MM.1S (cell line): ENCODE measurements around the gene OR51B5.

Source experiments
- DNase-seq: peaks from one replicate; pipeline ENCODE4 v3.0.0-alpha.2; 2015
- H2AFZ ChIP-seq: fragments of 300-600 bp; sonication (generic); 2 replicates; pipeline ENCODE4 v1.6.0; 2016; ENCODE audit warnings: antibody characterized with exemption, low read length
- H3F3A ChIP-seq: fragments of 300-600 bp; sonication (generic); 2 replicates; pipeline ENCODE4 v1.6.1; 2016; ENCODE audit warnings: mild to moderate bottlenecking, antibody characterized with exemption, low read length, moderate library complexity, mixed read lengths; ENCODE audit not compliant: insufficient read depth
- H3K27ac ChIP-seq: fragments of 300-600 bp; sonication (generic); 2 replicates; pipeline ENCODE4 v1.5.1; 2016; ENCODE audit warnings: mild to moderate bottlenecking, low read length
- H3K27me3 ChIP-seq: fragments of 300-600 bp; sonication (generic); replicated peaks from 2 replicates; pipeline ENCODE4 v1.6.0; 2016; ENCODE audit warnings: low read length; ENCODE audit not compliant: insufficient read depth
- H3K36me3 ChIP-seq: fragments of 300-600 bp; sonication (generic); replicated peaks from 2 replicates; pipeline ENCODE4 v1.6.1; 2016; ENCODE audit warnings: mild to moderate bottlenecking, low read length, mixed read lengths; ENCODE audit not compliant: insufficient read depth
- H3K4me1 ChIP-seq: fragments of 300-600 bp; sonication (generic); 2 replicates; pipeline ENCODE4 v1.6.1; 2016; ENCODE audit warnings: low read length, mixed read lengths
- H3K4me2 ChIP-seq: fragments of 300-600 bp; sonication (generic); 2 replicates; pipeline ENCODE4 v1.6.0; 2016; ENCODE audit warnings: low read depth, low read length
- H3K4me3 ChIP-seq: fragments of 300-600 bp; sonication (generic); 2 replicates; pipeline ENCODE4 v1.5.1; 2016; ENCODE audit warnings: low read length, mixed read lengths
- H3K79me2 ChIP-seq: fragments of 300-600 bp; sonication (generic); 2 replicates; pipeline ENCODE4 v1.6.1; 2016; ENCODE audit warnings: mixed run types, low read length, mixed read lengths
- H3K9ac ChIP-seq: fragments of 300-600 bp; sonication (generic); 2 replicates; pipeline ENCODE4 v1.6.1; 2016; ENCODE audit warnings: low read length, mixed read lengths
- H3K9me2 ChIP-seq: fragments of 300-600 bp; sonication (generic); replicated peaks from 2 replicates; pipeline ENCODE4 v1.6.1; 2016; ENCODE audit warnings: mild to moderate bottlenecking, low read length, mixed read lengths; ENCODE audit not compliant: insufficient read depth
- H3K9me3 ChIP-seq: fragments of 300-600 bp; sonication (generic); replicated peaks from 2 replicates; pipeline ENCODE4 v1.6.1; 2016; ENCODE audit warnings: mild to moderate bottlenecking, low read length, mixed read lengths; ENCODE audit not compliant: insufficient read depth
- H4K20me1 ChIP-seq: fragments of 300-600 bp; sonication (generic); 2 replicates; pipeline ENCODE4 v1.6.1; 2016; ENCODE audit warnings: mild to moderate bottlenecking, low read length, moderate library complexity, mixed read lengths; ENCODE audit not compliant: insufficient read depth
- EZH2 ChIP-seq: fragments of 300-600 bp; sonication (generic); optimal IDR thresholded peaks from 2 replicates; pipeline ENCODE3; 2017; ENCODE audit warnings: low read depth, mild to moderate bottlenecking, antibody characterized with exemption, low read length, mixed read lengths
- EZH2phosphoT487 ChIP-seq: fragments of 300-600 bp; sonication (generic); IDR thresholded peaks from 2 replicates; pipeline ENCODE4 v1.6.1; 2018; ENCODE audit warnings: antibody characterized with exemption, low read length
- TF ChIP-seq, protein P1 (sequence below): fragments of 300-600 bp; sonication (generic); IDR thresholded peaks from 2 replicates; pipeline ENCODE4 v1.5.1; 2016; ENCODE audit warnings: antibody characterized with exemption, low read length, mixed read lengths

The OR51B5 gene

DNA sequence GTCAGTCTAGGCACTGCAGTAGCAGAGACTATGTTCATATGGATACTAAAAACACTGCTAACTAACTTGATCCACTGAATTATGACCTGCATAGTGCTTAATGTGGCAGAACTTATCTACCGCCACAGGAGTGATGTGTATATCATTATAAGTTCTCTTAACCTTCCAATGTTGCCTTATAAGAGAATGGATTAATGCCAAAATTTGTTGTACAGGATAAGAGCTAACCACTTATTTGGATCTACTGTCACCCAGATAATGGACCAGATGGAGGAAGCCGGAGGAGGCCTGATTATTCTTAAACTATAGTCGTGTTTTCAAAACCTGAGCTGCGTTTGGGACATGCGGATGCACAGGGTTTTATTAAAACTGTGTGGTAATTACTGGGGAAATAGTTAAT lies 39.7 kb downstream of the OR51B5 start:
- no peaks in the 10 kb centered on the region for H3K27me3 ChIP-seq
- H3K9me2 ChIP-seq, result no peaks in the 10 kb centered on the region
- no peak overlapping the region for H3K27ac ChIP-seq
- no peaks in the 10 kb centered on the region for H3F3A ChIP-seq
- no peaks in the 10 kb centered on the region for H4K20me1 ChIP-seq
- TF ChIP-seq EZH2phosphoT487, result no peak
- TF ChIP-seq EZH2, result no peak
- TF ChIP-seq, protein P1, sequence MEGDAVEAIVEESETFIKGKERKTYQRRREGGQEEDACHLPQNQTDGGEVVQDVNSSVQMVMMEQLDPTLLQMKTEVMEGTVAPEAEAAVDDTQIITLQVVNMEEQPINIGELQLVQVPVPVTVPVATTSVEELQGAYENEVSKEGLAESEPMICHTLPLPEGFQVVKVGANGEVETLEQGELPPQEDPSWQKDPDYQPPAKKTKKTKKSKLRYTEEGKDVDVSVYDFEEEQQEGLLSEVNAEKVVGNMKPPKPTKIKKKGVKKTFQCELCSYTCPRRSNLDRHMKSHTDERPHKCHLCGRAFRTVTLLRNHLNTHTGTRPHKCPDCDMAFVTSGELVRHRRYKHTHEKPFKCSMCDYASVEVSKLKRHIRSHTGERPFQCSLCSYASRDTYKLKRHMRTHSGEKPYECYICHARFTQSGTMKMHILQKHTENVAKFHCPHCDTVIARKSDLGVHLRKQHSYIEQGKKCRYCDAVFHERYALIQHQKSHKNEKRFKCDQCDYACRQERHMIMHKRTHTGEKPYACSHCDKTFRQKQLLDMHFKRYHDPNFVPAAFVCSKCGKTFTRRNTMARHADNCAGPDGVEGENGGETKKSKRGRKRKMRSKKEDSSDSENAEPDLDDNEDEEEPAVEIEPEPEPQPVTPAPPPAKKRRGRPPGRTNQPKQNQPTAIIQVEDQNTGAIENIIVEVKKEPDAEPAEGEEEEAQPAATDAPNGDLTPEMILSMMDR, result no peak
- H3K36me3 ChIP-seq, result no peaks in the 10 kb centered on the region
- H3K9ac ChIP-seq, result no peak overlapping the region
- H3K4me2 ChIP-seq, result no peak overlapping the region
- H3K79me2 ChIP-seq, result no peaks in the 10 kb centered on the region
- no peaks in the 10 kb centered on the region for H3K4me1 ChIP-seq
- H2AFZ ChIP-seq, result no peak overlapping the region
- no peak for DNase-seq
- H3K4me3 ChIP-seq, result no peak overlapping the region
- no peaks in the 10 kb centered on the region for H3K9me3 ChIP-seq

DNA sequence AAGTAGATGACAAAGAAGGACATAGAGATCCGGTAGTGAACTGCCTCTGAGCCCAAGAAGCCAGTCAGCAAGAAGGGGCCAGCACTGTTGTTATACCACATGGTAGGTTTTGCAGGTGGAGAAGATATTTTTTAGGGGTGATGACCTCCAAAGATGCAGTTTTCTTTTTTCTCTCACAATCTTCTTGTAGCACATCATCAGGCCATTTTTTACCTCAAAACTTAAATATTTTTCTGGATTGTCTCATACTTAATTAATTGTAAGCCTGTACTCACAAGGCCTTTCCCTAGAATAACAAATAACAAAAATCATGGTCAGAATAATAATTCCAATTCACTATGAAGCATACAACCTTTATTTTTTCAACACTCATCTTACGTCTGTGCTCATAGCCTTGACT lies 41.5 kb downstream of the OR51B5 start, which contains the start of gene OR51B4:
Gene OR51B4, minus strand, starts transcription at position 101 of the 400 bp plus-strand sequence. Its CDS starts 0 bp downstream, at position 101.
- no peak for DNase-seq
- Histone ChIP-seq H3F3A (no peaks in the 10 kb centered on the region), H3K4me2 (no peak within 1 kb of the TSS), H2AFZ (no peak within 1 kb of the TSS), H3K36me3 (no peaks in the 10 kb centered on the region), H3K79me2 (no peaks in the 10 kb centered on the region), H4K20me1 (no peaks in the 10 kb centered on the region), H3K27me3 (no peaks in the 10 kb centered on the region), H3K4me1 (no peaks in the 10 kb centered on the region), H3K9me3 (no peaks in the 10 kb centered on the region), H3K27ac (no peak within 1 kb of the TSS), H3K9ac (no peak within 1 kb of the TSS), H3K9me2 (no peaks in the 10 kb centered on the region), H3K4me3 (no peak within 1 kb of the TSS)
- TF ChIP-seq, protein P1, result no peak
- TF ChIP-seq EZH2phosphoT487 (no peak), EZH2 (no peak)

DNA sequence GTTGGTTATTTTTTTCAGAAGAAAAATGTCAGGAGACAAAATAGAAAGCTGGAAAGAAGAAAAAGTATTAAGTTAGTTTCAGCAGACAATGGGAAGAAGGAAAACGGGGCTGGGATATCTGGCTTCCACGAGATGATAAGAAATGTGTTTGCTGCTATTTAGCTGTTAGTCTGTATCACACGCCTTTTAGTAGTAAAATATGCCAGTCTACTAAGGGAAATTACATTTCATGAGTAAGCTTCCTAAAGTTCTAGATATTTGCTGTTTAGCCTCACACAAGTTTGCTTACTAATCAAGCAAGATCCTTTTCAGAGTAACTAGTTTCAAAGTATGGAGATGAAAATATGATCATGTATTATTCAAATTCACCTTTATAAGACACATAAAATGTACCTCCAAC lies 43.1 kb downstream of the OR51B5 start:
- no peaks in the 10 kb centered on the region for H3K4me1 ChIP-seq
- no peak overlapping the region for H2AFZ ChIP-seq
- H3K4me3 ChIP-seq, result no peak overlapping the region
- DNase-seq, result no peak
- H4K20me1 ChIP-seq, result no peaks in the 10 kb centered on the region
- TF ChIP-seq, protein P1, result no peak
- TF ChIP-seq EZH2 (no peak), EZH2phosphoT487 (no peak)
- H3K4me2 ChIP-seq, result no peak overlapping the region
- no peaks in the 10 kb centered on the region for H3K36me3 ChIP-seq
- no peak overlapping the region for H3K9ac ChIP-seq
- H3K9me2 ChIP-seq, result no peaks in the 10 kb centered on the region
- no peak overlapping the region for H3K27ac ChIP-seq
- no peaks in the 10 kb centered on the region for H3F3A ChIP-seq
- no peaks in the 10 kb centered on the region for H3K79me2 ChIP-seq
- no peaks in the 10 kb centered on the region for H3K9me3 ChIP-seq
- no peaks in the 10 kb centered on the region for H3K27me3 ChIP-seq
